NK-92 (cell line): Measurements from ENCODE around the gene MID1IP1.

ENCODE experiments used
- DNase-seq: peaks from one replicate; lab custom pipeline; 2025; ENCODE audit not compliant: unreplicated experiment; lab: John Stamatoyannopoulos, UW

MID1IP1 gene

GRCh38 chrX:38811515-38812243, 10.4 kb downstream of the MID1IP1 start:
- DNase-seq, result no peak

- DNase-seq, result no peak
These were observed 14.9 kb downstream of the MID1IP1 start for GRCh38 chrX:38816155-38816554.

GRCh38 chrX:38817004-38817703, 15.9 kb downstream of the MID1IP1 start:
- DNase-seq, result no peak

- DNase-seq, result no peak
These were observed 17.9 kb downstream of the MID1IP1 start for GRCh38 chrX:38819163-38819562.

GRCh38 chrX:38819709-38820108, 18.4 kb downstream of the MID1IP1 start:
- no peak for DNase-seq

GRCh38 chrX:38820751-38821150, 19.5 kb downstream of the MID1IP1 start:
- DNase-seq, result no peak

GRCh38 chrX:38824176-38824575, 22.9 kb downstream of the MID1IP1 start:
- no peak for DNase-seq

GRCh38 chrX:38831949-38832348, 30.7 kb downstream of the MID1IP1 start:
- DNase-seq, result no peak

- DNase-seq, result no peak
These were observed 36.1 kb downstream of the MID1IP1 start for GRCh38 chrX:38837389-38837788.

GRCh38 chrX:38839277-38839676, 38.0 kb downstream of the MID1IP1 start:
- DNase-seq, result no peak

- DNase-seq, result no peak
These were observed 38.7 kb downstream of the MID1IP1 start for GRCh38 chrX:38839944-38840343.

- DNase-seq, result no peak
These were observed 40.5 kb downstream of the MID1IP1 start for GRCh38 chrX:38841750-38842149.

GRCh38 chrX:38845426-38845825, 44.2 kb downstream of the MID1IP1 start:
- DNase-seq, result no peak

- no peak for DNase-seq
These were observed 46.1 kb downstream of the MID1IP1 start for GRCh38 chrX:38847206-38847902.

- no peak for DNase-seq
These were observed 46.6 kb downstream of the MID1IP1 start for GRCh38 chrX:38847903-38848230.

- no peak for DNase-seq
These were observed 47.6 kb downstream of the MID1IP1 start for GRCh38 chrX:38848671-38849455.

GRCh38 chrX:38850807-38851544, 49.7 kb downstream of the MID1IP1 start:
- DNase-seq, result no peak

GRCh38 chrX:38854305-38854704, 53.0 kb downstream of the MID1IP1 start:
- DNase-seq, result no peak
